ENCODE data around the gene OPN4. TPM values are rescaled to one million over a fixed set of nuclear protein-coding genes. Genes with fewer than 3 reads are reported as not detected.
"Not testable (repeated sequence)": the region's sequence is repeated elsewhere in the genome, so short reads cannot be mapped to it uniquely, and the experiment has no call there.

Gene OPN4
- total RNA-seq, 1 donor from 2014 or later: not detected

- Mint-ChIP-seq H3K4me1 (no peaks in the 10 kb centered on the region), H3K9me3 (peaks cover 4% of the 10 kb centered on the region), H3K4me3 (no peak overlapping the region), H3K27me3 (ENCODE audit: low read depth) (peaks cover 1% of the 10 kb centered on the region), H3K36me3 (no peaks in the 10 kb centered on the region), H3K27ac (no peak overlapping the region)
- no peak for TF ChIP-seq CTCF (IDR thresholded peaks at IDR 0.05; ENCODE audit: unreplicated experiment)
- DNase-seq (ENCODE audit: low spot score in 2 of 2, unreplicated experiment in 2 of 2): no peak
Observed at GRCh38 chr10:86613905-86614304, 40.4 kb upstream of the OPN4 start.

GRCh38 chr10:86614853-86615252 is 39.5 kb upstream of the OPN4 start:
- no peak for TF ChIP-seq CTCF (IDR thresholded peaks at IDR 0.05; ENCODE audit: unreplicated experiment)
- no peak for DNase-seq (ENCODE audit: low spot score in 2 of 2, unreplicated experiment in 2 of 2)
- H3K4me1 Mint-ChIP-seq: no peaks in the 10 kb centered on the region
- H3K9me3 Mint-ChIP-seq: peaks cover 4% of the 10 kb centered on the region
- H3K27me3 Mint-ChIP-seq (ENCODE audit: low read depth): peaks cover 1% of the 10 kb centered on the region
- H3K27ac Mint-ChIP-seq: no peak overlapping the region
- no peak overlapping the region for H3K4me3 Mint-ChIP-seq
- no peaks in the 10 kb centered on the region for H3K36me3 Mint-ChIP-seq

GRCh38 chr10:86617278-86617677 is 37.1 kb upstream of the OPN4 start:
- peaks cover 19% of the 10 kb centered on the region for H3K9me3 Mint-ChIP-seq
- not testable (repeated sequence) for H3K27me3 Mint-ChIP-seq (ENCODE audit: low read depth); H3K27ac Mint-ChIP-seq; H3K4me1 Mint-ChIP-seq; H3K4me3 Mint-ChIP-seq; H3K36me3 Mint-ChIP-seq; DNase-seq (ENCODE audit: low spot score in 2 of 2, unreplicated experiment in 2 of 2)

DNA sequence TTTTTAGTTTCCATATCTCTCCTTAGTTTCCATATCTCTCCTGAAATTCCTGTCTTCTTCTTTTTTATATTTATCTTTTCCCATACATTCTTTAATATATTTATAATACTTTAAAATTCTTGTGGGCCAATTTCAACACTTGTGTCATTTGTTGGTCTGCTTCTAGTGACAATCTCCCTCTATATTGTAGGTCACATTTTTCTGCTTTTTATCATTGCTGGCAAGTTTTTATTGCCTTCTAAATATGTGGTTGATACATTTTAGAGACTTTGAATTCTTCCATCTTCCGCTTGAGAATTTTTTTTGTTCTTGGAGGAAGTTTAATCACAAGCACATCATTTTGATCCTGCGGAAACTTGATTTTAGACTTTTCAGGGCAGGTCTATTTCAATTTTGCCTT is 26.0 kb upstream of the OPN4 start:
- H3K9me3 Mint-ChIP-seq: no peaks in the 10 kb centered on the region
- DNase-seq (ENCODE audit: low spot score in 2 of 2, unreplicated experiment in 2 of 2): no peak
- H3K27ac Mint-ChIP-seq: no peak overlapping the region
- H3K27me3 Mint-ChIP-seq (ENCODE audit: low read depth): peaks cover 50% of the 10 kb centered on the region
- TF ChIP-seq CTCF (IDR thresholded peaks at IDR 0.05; ENCODE audit: unreplicated experiment): no peak
- no peaks in the 10 kb centered on the region for H3K36me3 Mint-ChIP-seq
- no peak overlapping the region for H3K4me3 Mint-ChIP-seq
- peaks cover 4% of the 10 kb centered on the region for H3K4me1 Mint-ChIP-seq

DNA sequence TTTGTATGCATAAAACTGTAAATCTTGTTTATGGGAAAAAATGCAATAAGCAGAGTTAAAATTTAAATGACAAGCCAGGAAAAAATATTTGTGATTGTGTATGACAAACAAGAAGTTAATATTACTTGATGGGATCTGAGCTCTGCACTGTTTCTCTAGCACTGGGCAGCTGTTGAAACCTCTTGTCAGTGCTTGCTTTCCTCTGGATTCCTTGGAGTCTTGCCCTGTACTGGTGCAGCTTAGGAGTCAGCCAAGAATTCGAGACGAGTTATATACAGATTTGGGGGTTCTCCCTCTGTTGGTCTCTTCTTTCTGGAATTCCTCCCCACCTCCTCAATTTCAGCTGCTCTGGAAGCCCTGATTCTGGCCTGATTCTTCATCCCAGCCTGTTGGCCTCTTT is 24.3 kb upstream of the OPN4 start:
- Mint-ChIP-seq H3K27ac (no peak overlapping the region), H3K4me1 (peaks cover 4% of the 10 kb centered on the region), H3K27me3 (ENCODE audit: low read depth) (peaks cover 64% of the 10 kb centered on the region), H3K4me3 (no peak overlapping the region), H3K36me3 (no peaks in the 10 kb centered on the region), H3K9me3 (no peaks in the 10 kb centered on the region)
- TF ChIP-seq CTCF (IDR thresholded peaks at IDR 0.05; ENCODE audit: unreplicated experiment): no peak
- DNase-seq (ENCODE audit: low spot score in 2 of 2, unreplicated experiment in 2 of 2): no peak

- Mint-ChIP-seq H3K36me3 (no peaks in the 10 kb centered on the region), H3K4me3 (peak overlapping the region; percentile 59), H3K9me3 (no peaks in the 10 kb centered on the region), H3K4me1 (peaks cover 6% of the 10 kb centered on the region), H3K27ac (no peak overlapping the region), H3K27me3 (ENCODE audit: low read depth) (peaks cover 67% of the 10 kb centered on the region)
- TF ChIP-seq CTCF (IDR thresholded peaks at IDR 0.05; ENCODE audit: unreplicated experiment): no peak
- DNase-seq (ENCODE audit: low spot score in 2 of 2, unreplicated experiment in 2 of 2): no peak
Observed at GRCh38 chr10:86632009-86632800, 22.1 kb upstream of the OPN4 start.
